Measurements from ENCODE around the gene DDX18. TPM values are rescaled to one million over a fixed set of nuclear protein-coding genes. Genes with fewer than 3 reads are reported as not detected.

The DDX18 gene
- total RNA-seq, 2 experiments from 2014 or later, result 68.5 to 160 TPM

GRCh38 chr2:117828870-117829269 is 14.4 kb downstream of the DDX18 start:
- Histone ChIP-seq H3K27ac (ENCODE audit: low read depth, low read length, poor library complexity, severe bottlenecking) (no peak overlapping the region), H3K36me3 (ENCODE audit: insufficient read depth, low read length) (peaks cover 100% of the 10 kb centered on the region), H3K9me3 (ENCODE audit: low read length) (no peaks in the 10 kb centered on the region), H3K4me1 (ENCODE audit: insufficient read depth, low read length, poor library complexity, severe bottlenecking) (no peaks in the 10 kb centered on the region), H4K20me1 (ENCODE audit: insufficient read depth, low read length) (0 out of 2 replicates have a peak, but pooled peaks cover 6% of the 10 kb centered on the region), H3K9me2 (ENCODE audit: insufficient read depth, low read length) (no peaks in the 10 kb centered on the region), H3K4me3 (ENCODE audit: low read depth, low read length, poor library complexity, severe bottlenecking) (no peak overlapping the region), H3K79me2 (ENCODE audit: insufficient read depth, low read depth, low read length) (no peaks in the 10 kb centered on the region), H2AFZ (ENCODE audit: low read length) (no peak overlapping the region), H3K4me2 (ENCODE audit: low read length) (no peak overlapping the region)
- TF ChIP-seq EZH2phosphoT487 (IDR thresholded peaks at IDR 0.05; ENCODE audit: borderline replicate concordance, low read depth, low read length) (no peak), CTCF (conservative IDR thresholded peaks at IDR 0.05; ENCODE audit: low read length) (no peak)
- ChIA-PET POLR2A (no interaction called here), CTCF (ENCODE audit: unreplicated experiment) (no interaction called here)
- intact Hi-C loops (cut with micrococcal nuclease; ENCODE audit: unreplicated experiment), result no loop called here
- DNase-seq (ENCODE audit: low spot score), result no peak
- BruUV-seq (replicated peaks), result no TSS peak

GRCh38 chr2:117832332-117832731 is 17.8 kb downstream of the DDX18 start:
- Histone ChIP-seq H2AFZ (ENCODE audit: low read length) (no peak overlapping the region), H3K79me2 (ENCODE audit: insufficient read depth, low read depth, low read length) (no peaks in the 10 kb centered on the region), H4K20me1 (ENCODE audit: insufficient read depth, low read length) (0 out of 2 replicates have a peak, but pooled peaks cover 6% of the 10 kb centered on the region), H3K4me3 (ENCODE audit: low read depth, low read length, poor library complexity, severe bottlenecking) (no peak overlapping the region), H3K9me2 (ENCODE audit: insufficient read depth, low read length) (no peaks in the 10 kb centered on the region), H3K4me1 (ENCODE audit: insufficient read depth, low read length, poor library complexity, severe bottlenecking) (peaks cover 4% of the 10 kb centered on the region), H3K4me2 (ENCODE audit: low read length) (no peak overlapping the region), H3K36me3 (ENCODE audit: insufficient read depth, low read length) (peaks cover 82% of the 10 kb centered on the region), H3K9me3 (ENCODE audit: low read length) (no peaks in the 10 kb centered on the region), H3K27ac (ENCODE audit: low read depth, low read length, poor library complexity, severe bottlenecking) (no peak overlapping the region)
- no peak for TF ChIP-seq EZH2phosphoT487 (IDR thresholded peaks at IDR 0.05; ENCODE audit: borderline replicate concordance, low read depth, low read length)
- TF ChIP-seq CTCF (conservative IDR thresholded peaks at IDR 0.05; ENCODE audit: low read length), result no peak
- ChIA-PET CTCF (ENCODE audit: unreplicated experiment) (interaction anchor here (1.4 kb wide), 1 partner anchor 171 kb away, joined by 5 read pairs; no protein-coding TSS in a partner anchor), POLR2A (no interaction called here)
- no TSS peak for BruUV-seq (replicated peaks)
- intact Hi-C loops (cut with micrococcal nuclease; ENCODE audit: unreplicated experiment), result no loop called here
- DNase-seq (ENCODE audit: low spot score), result no peak

- Histone ChIP-seq H3K4me2 (ENCODE audit: low read length) (no peak overlapping the region), H3K4me1 (ENCODE audit: insufficient read depth, low read length, poor library complexity, severe bottlenecking) (peaks cover 4% of the 10 kb centered on the region), H4K20me1 (ENCODE audit: insufficient read depth, low read length) (0 out of 2 replicates have a peak, but pooled peaks cover 6% of the 10 kb centered on the region), H3K79me2 (ENCODE audit: insufficient read depth, low read depth, low read length) (no peaks in the 10 kb centered on the region), H2AFZ (ENCODE audit: low read length) (no peak overlapping the region), H3K9me3 (ENCODE audit: low read length) (no peaks in the 10 kb centered on the region), H3K9me2 (ENCODE audit: insufficient read depth, low read length) (no peaks in the 10 kb centered on the region), H3K4me3 (ENCODE audit: low read depth, low read length, poor library complexity, severe bottlenecking) (no peak overlapping the region), H3K36me3 (ENCODE audit: insufficient read depth, low read length) (peaks cover 82% of the 10 kb centered on the region), H3K27ac (ENCODE audit: low read depth, low read length, poor library complexity, severe bottlenecking) (no peak overlapping the region)
- BruUV-seq (replicated peaks), result no TSS peak
- POLR2A ChIA-PET, result interaction anchor here (0.9 to 1.4 kb wide), 2 partner anchors 18 to 169 kb away, joined by 3 to 6 read pairs; no protein-coding TSS in a partner anchor
- TF ChIP-seq EZH2phosphoT487 (IDR thresholded peaks at IDR 0.05; ENCODE audit: borderline replicate concordance, low read depth, low read length) (no peak), CTCF (conservative IDR thresholded peaks at IDR 0.05; ENCODE audit: low read length) (no peak)
- DNase-seq (ENCODE audit: low spot score), result no peak
- intact Hi-C loops (cut with micrococcal nuclease; ENCODE audit: unreplicated experiment), result no loop called here
- CTCF ChIA-PET (ENCODE audit: unreplicated experiment), result interaction anchor here (1.4 kb wide), 1 partner anchor 170 kb away, joined by 5 read pairs; no protein-coding TSS in a partner anchor
Measured at GRCh38 chr2:117832905-117833613, 18.6 kb downstream of the DDX18 start.
